OCI-LY7 (cell line): ENCODE results near the gene PRR30. TPM values are rescaled to one million over a fixed set of nuclear protein-coding genes. Genes with fewer than 3 reads are reported as not detected.

Experiments used
- BruUV-seq: library from RNA; stranded (reverse); fragments of 400-500 nt; replicated peaks from 2 replicates; lab custom pipeline; 2021; lab: Mats Ljungman, UMichigan
- CTCF ChIA-PET: fragments of 300-600 bp; sonication (Branson Sonifier 250); formaldehyde crosslinking; loops from one replicate; lab custom pipeline; 2022; ENCODE audit warnings: antibody characterized with exemption; ENCODE audit not compliant: unreplicated experiment; lab: Charles Lee
- POLR2A ChIA-PET: fragments of 300-600 bp; sonication (Branson Sonifier 250); formaldehyde crosslinking; loops from one replicate; lab custom pipeline; 2022; ENCODE audit warnings: antibody characterized with exemption; lab: Charles Lee
- DNase-seq: peaks from one replicate; pipeline ENCODE4 v3.0.0-alpha.2; 2015; ENCODE audit warnings: low spot score
- H2AFZ ChIP-seq: fragments of 200-600 bp; sonication (generic), shearing (Covaris generic); 2 replicates; pipeline ENCODE4 v1.6.1; 2014; ENCODE audit warnings: mild to moderate bottlenecking, antibody characterized with exemption, low read length, moderate library complexity
- H3K27ac ChIP-seq: fragments of 200-600 bp; sonication (generic); 2 replicates; pipeline ENCODE4 v1.5.1; 2014; ENCODE audit warnings: mixed run types, low read depth, mild to moderate bottlenecking, moderate library complexity, low read length, inconsistent platforms; ENCODE audit not compliant: poor library complexity, severe bottlenecking
- H3K36me3 ChIP-seq: fragments of 200-600 bp; sonication (generic); 2 replicates; pipeline ENCODE4 v1.6.1; 2014; ENCODE audit warnings: mild to moderate bottlenecking, antibody characterized with exemption, low read length, moderate library complexity, mixed read lengths; ENCODE audit not compliant: insufficient read depth
- H3K4me1 ChIP-seq: fragments of 200-600 bp; sonication (generic); 2 replicates; pipeline ENCODE4 v1.5.1; 2014; ENCODE audit warnings: mild to moderate bottlenecking, low read length; ENCODE audit not compliant: insufficient read depth, poor library complexity, severe bottlenecking
- H3K4me2 ChIP-seq: fragments of 200-600 bp; sonication (generic); 2 replicates; pipeline ENCODE4 v1.6.1; 2014; ENCODE audit warnings: mild to moderate bottlenecking, low read length
- H3K4me3 ChIP-seq: fragments of 200-600 bp; sonication (generic); 2 replicates; pipeline ENCODE4 v1.5.1; 2014; ENCODE audit warnings: mild to moderate bottlenecking, low read depth, low read length; ENCODE audit not compliant: poor library complexity, severe bottlenecking
- H3K79me2 ChIP-seq: fragments of 200-600 bp; sonication (generic); 2 replicates; pipeline ENCODE4 v1.6.1; 2016; ENCODE audit warnings: low read depth, mild to moderate bottlenecking, low read length, moderate library complexity, mixed read lengths; ENCODE audit not compliant: insufficient read depth
- H3K9me2 ChIP-seq: fragments of 200-600 bp; sonication (generic); 2 replicates; pipeline ENCODE4 v1.6.1; 2016; ENCODE audit warnings: mild to moderate bottlenecking, low read length, mixed read lengths; ENCODE audit not compliant: insufficient read depth
- H3K9me3 ChIP-seq: fragments of 200-600 bp; sonication (generic); 2 replicates; pipeline ENCODE4 v1.6.1; 2014; ENCODE audit warnings: mild to moderate bottlenecking, mixed run types, low read length, mixed read lengths
- H4K20me1 ChIP-seq: fragments of 200-600 bp; sonication (generic); 2 replicates; pipeline ENCODE4 v1.6.1; 2014; ENCODE audit warnings: mild to moderate bottlenecking, antibody characterized with exemption, low read length, moderate library complexity, mixed read lengths; ENCODE audit not compliant: insufficient read depth
- CTCF ChIP-seq: fragments of 200-600 bp; sonication (generic); conservative IDR thresholded peaks from 2 replicates; pipeline ENCODE4 v1.5.1; 2014; ENCODE audit warnings: mild to moderate bottlenecking, antibody characterized with exemption, low read length, moderate library complexity, mixed read lengths
- EZH2phosphoT487 ChIP-seq: fragments of 200-600 bp; sonication (generic); IDR thresholded peaks from 2 replicates; pipeline ENCODE4 v1.6.1; 2018; ENCODE audit warnings: low read depth, borderline replicate concordance, mild to moderate bottlenecking, mixed run types, antibody characterized with exemption, low read length, moderate library complexity, mixed read lengths
- intact Hi-C: fragments of 100-400 bp; cut with micrococcal nuclease; formaldehyde crosslinking; loops from one replicate; pipeline ENCODE4 v1.10.0; 2022; ENCODE audit not compliant: unreplicated experiment
- total RNA-seq, 2 experiments: library from RNA; depleted of rRNA in 1 of 2; stranded (reverse); fragments of >200 nt in 1 of 2; shearing (Covaris generic) in 1 of 2; gene quantifications; 2 replicates each; pipeline ENCODE4 v1.2.3, GENCODE V29; 2014 to 2022

PRR30 gene
- total RNA-seq, 2 experiments from 2014 or later = not detected

GRCh38 chr2:27185331-27186026 is 46.3 kb upstream of the PRR30 start:
- Histone ChIP-seq H3K4me1 (peaks cover 25% of the 10 kb centered on the region), H3K4me3 (no peak overlapping the region), H3K9me2 (no peaks in the 10 kb centered on the region), H3K79me2 (no peaks in the 10 kb centered on the region), H3K9me3 (no peaks in the 10 kb centered on the region), H3K4me2 (peak overlapping the region; percentile 43), H3K27ac (peak overlapping the region; percentile 6), H3K36me3 (no peaks in the 10 kb centered on the region), H2AFZ (peak overlapping the region; percentile 88), H4K20me1 (no peaks in the 10 kb centered on the region)
- DNase-seq = peak; percentile 67
- intact Hi-C loops = no loop called here
- ChIA-PET POLR2A (interaction anchor here (0.5 to 3.2 kb wide), 9 partner anchors 10 to 138 kb away, joined by 3 to 24 read pairs (median 4); partner anchors contain the start of gene PREB), CTCF (interaction anchor here (1.1 kb wide), 1 partner anchor 25 kb away, joined by 3 read pairs; no protein-coding TSS in a partner anchor)
- no TSS peak for BruUV-seq
- no peak for TF ChIP-seq CTCF
- no peak for TF ChIP-seq EZH2phosphoT487

GRCh38 chr2:27184115-27184514 is 44.9 kb upstream of the PRR30 start:
- Histone ChIP-seq H3K4me3 (no peak overlapping the region), H2AFZ (peak overlapping the region; percentile 7; the same call in 1 of the 2 replicates), H3K79me2 (no peaks in the 10 kb centered on the region), H3K4me2 (no peak overlapping the region), H3K9me2 (no peaks in the 10 kb centered on the region), H3K9me3 (no peaks in the 10 kb centered on the region), H3K36me3 (no peaks in the 10 kb centered on the region), H4K20me1 (no peaks in the 10 kb centered on the region), H3K4me1 (peaks cover 32% of the 10 kb centered on the region), H3K27ac (no peak overlapping the region)
- no peak for DNase-seq
- POLR2A ChIA-PET = no interaction called here
- no TSS peak for BruUV-seq
- intact Hi-C loops = no loop called here
- TF ChIP-seq CTCF (no peak), EZH2phosphoT487 (no peak)
- CTCF ChIA-PET = no interaction called here

GRCh38 chr2:27182346-27182745 is 43.1 kb upstream of the PRR30 start:
- intact Hi-C loops = no loop called here

More at GRCh38 chr2:27182346-27182745, 43.1 kb upstream of the PRR30 start:
- DNase-seq = no peak
- peaks cover 49% of the 10 kb centered on the region for H3K4me1 ChIP-seq
- BruUV-seq = no TSS peak
- no peak overlapping the region for H3K4me2 ChIP-seq
- H3K79me2 ChIP-seq = no peaks in the 10 kb centered on the region
- POLR2A ChIA-PET = interaction anchor here (0.6 kb wide), 1 partner anchor 83 kb away, joined by 3 read pairs; no protein-coding TSS in a partner anchor
- TF ChIP-seq CTCF = no peak
- no peak for TF ChIP-seq EZH2phosphoT487
- CTCF ChIA-PET = no interaction called here
- no peaks in the 10 kb centered on the region for H3K9me3 ChIP-seq
- H3K27ac ChIP-seq = no peak overlapping the region
- H3K9me2 ChIP-seq = no peaks in the 10 kb centered on the region
- H4K20me1 ChIP-seq = no peaks in the 10 kb centered on the region
- no peak overlapping the region for H3K4me3 ChIP-seq
- H2AFZ ChIP-seq = no peak overlapping the region
- no peaks in the 10 kb centered on the region for H3K36me3 ChIP-seq
